WTC11 (cell line): Measurements from ENCODE around the gene EPHA1.

Experiments used
- CTCF ChIP-seq: fragments of 200-600 bp; IDR thresholded peaks from 2 replicates; pipeline ENCODE4 v1.8.0; 2022; ENCODE audit warnings: antibody characterized with exemption
- E2F1 ChIP-seq: sonication (generic); formaldehyde crosslinking; IDR thresholded peaks from 2 replicates; pipeline ENCODE4 v1.8.0; 2022; ENCODE audit warnings: mild to moderate bottlenecking, missing genetic modification reagents
- FOXP1 ChIP-seq: sonication (generic); formaldehyde crosslinking; IDR thresholded peaks from 2 replicates; pipeline ENCODE4 v1.8.0; 2022; ENCODE audit warnings: missing genetic modification reagents, mild to moderate bottlenecking, moderate library complexity, borderline replicate concordance
- JUN ChIP-seq: sonication (generic); formaldehyde crosslinking; IDR thresholded peaks from 2 replicates; pipeline ENCODE4 v1.8.0; 2023; ENCODE audit warnings: mild to moderate bottlenecking, missing genetic modification reagents
- NR3C1 ChIP-seq: sonication (generic); formaldehyde crosslinking; conservative IDR thresholded peaks from 2 replicates; pipeline ENCODE4 v1.8.1; 2023; ENCODE audit warnings: low read depth, mild to moderate bottlenecking, missing genetic modification reagents
- TF ChIP-seq, protein P1 (sequence below): fragments of 250-450 bp; sonication (Bioruptor Pico); IDR thresholded peaks from 2 replicates; pipeline ENCODE4 v2.1.2; 2022; ENCODE audit warnings: mild to moderate bottlenecking, moderate library complexity

DNA sequence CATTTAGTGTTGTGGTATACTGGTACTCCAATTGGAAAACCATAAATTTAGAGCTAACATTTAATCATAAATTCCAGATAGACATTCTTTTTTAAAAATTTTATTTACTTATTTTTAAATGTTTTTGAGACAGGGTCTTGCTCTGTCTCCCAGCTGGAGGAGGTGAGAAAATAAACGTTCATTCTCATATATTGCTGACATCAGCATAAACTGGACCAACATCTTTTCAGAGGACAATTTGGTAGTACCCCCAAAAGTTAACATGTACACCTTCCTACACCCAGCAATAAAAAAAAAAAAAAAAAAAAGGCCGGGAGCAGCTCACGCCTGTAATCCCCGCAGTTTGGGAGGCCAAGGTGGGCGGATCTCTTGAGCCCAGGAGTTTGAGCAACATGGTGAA, 39.8 kb upstream of the EPHA1 start:
- no peak for TF ChIP-seq E2F1
- no peak for TF ChIP-seq FOXP1 (CRISPR knock-in tag)
- no peak for TF ChIP-seq CTCF
- TF ChIP-seq, protein P1, sequence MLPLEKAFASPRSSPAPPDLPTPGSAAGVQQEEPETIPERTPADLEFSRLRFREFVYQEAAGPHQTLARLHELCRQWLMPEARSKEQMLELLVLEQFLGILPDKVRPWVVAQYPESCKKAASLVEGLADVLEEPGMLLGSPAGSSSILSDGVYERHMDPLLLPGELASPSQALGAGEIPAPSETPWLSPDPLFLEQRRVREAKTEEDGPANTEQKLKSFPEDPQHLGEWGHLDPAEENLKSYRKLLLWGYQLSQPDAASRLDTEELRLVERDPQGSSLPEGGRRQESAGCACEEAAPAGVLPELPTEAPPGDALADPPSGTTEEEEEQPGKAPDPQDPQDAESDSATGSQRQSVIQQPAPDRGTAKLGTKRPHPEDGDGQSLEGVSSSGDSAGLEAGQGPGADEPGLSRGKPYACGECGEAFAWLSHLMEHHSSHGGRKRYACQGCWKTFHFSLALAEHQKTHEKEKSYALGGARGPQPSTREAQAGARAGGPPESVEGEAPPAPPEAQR (CRISPR knock-in tag): no peak
- no peak for TF ChIP-seq NR3C1 (CRISPR knock-in tag)
- TF ChIP-seq JUN: no peak
